Measurements from ENCODE around the gene DNAH5.

Gene DNAH5

GRCh38 chr5:13700626-13701025 lies 243.9 kb downstream of the DNAH5 start:
- DNase-seq = no peak

- DNase-seq = no peak
Measured at GRCh38 chr5:13698885-13699284, 245.6 kb downstream of the DNAH5 start.

- no peak for DNase-seq
Measured at GRCh38 chr5:13695076-13695712, 249.3 kb downstream of the DNAH5 start.

GRCh38 chr5:13692172-13692571 lies 252.3 kb downstream of the DNAH5 start:
- DNase-seq = no peak

GRCh38 chr5:13676531-13676930 lies 268.0 kb downstream of the DNAH5 start:
- no peak for DNase-seq

- DNase-seq = no peak
Measured at GRCh38 chr5:13674391-13674790, 270.1 kb downstream of the DNAH5 start.

- no peak for DNase-seq
Measured at GRCh38 chr5:13673511-13673910, 271.0 kb downstream of the DNAH5 start.

- no peak for DNase-seq
Measured at GRCh38 chr5:13664377-13664776, 280.1 kb downstream of the DNAH5 start.

GRCh38 chr5:13662626-13663025 lies 281.9 kb downstream of the DNAH5 start:
- no peak for DNase-seq

- no peak for DNase-seq
Measured at GRCh38 chr5:13661272-13661671, 283.2 kb downstream of the DNAH5 start.

GRCh38 chr5:13660072-13660471 lies 284.4 kb downstream of the DNAH5 start:
- DNase-seq = no peak

- DNase-seq = no peak
Measured at GRCh38 chr5:13659391-13659790, 285.1 kb downstream of the DNAH5 start.

- no peak for DNase-seq
Measured at GRCh38 chr5:13658761-13659160, 285.7 kb downstream of the DNAH5 start.

GRCh38 chr5:13658152-13658551 lies 286.3 kb downstream of the DNAH5 start:
- DNase-seq = no peak

- no peak for DNase-seq
Measured at GRCh38 chr5:13653709-13654108, 290.8 kb downstream of the DNAH5 start.

GRCh38 chr5:13649656-13650055 lies 294.8 kb downstream of the DNAH5 start:
- no peak for DNase-seq

GRCh38 chr5:13648822-13649221 lies 295.7 kb downstream of the DNAH5 start:
- DNase-seq = no peak

- no peak for DNase-seq
Measured at GRCh38 chr5:13643734-13644133, 300.8 kb downstream of the DNAH5 start.

- DNase-seq = no peak
Measured at GRCh38 chr5:13643196-13643595, 301.3 kb downstream of the DNAH5 start.

All from NCI-H187 (cell line).